GM19099 (cell line): Measurements from ENCODE around the gene ANKRD55.

Experiments
- POLR2A ChIP-seq: IDR thresholded peaks from 3 replicates; pipeline ENCODE4 v1.6.1; 2011; ENCODE audit warnings: low read depth; ENCODE audit not compliant: insufficient read length; ENCODE audit errors: extremely low read depth

The ANKRD55 gene

GRCh38 chr5:56233230-56233629 lies at the start of gene ANKRD55:
TSS of gene ANKRD55 (minus strand) at chr5:56233330. CDS start at chr5:56232913, 417 bp downstream.
- TF ChIP-seq POLR2A: no peak

- TF ChIP-seq POLR2A: no peak
Measured at GRCh38 chr5:56282216-56282615, 49.1 kb upstream of the ANKRD55 start.

- TF ChIP-seq POLR2A: no peak
Measured at GRCh38 chr5:56281489-56282165, 48.5 kb upstream of the ANKRD55 start.

- no peak for TF ChIP-seq POLR2A
Measured at GRCh38 chr5:56279979-56280378, 46.8 kb upstream of the ANKRD55 start.

GRCh38 chr5:56279291-56279690 lies 46.2 kb upstream of the ANKRD55 start:
- no peak for TF ChIP-seq POLR2A

- no peak for TF ChIP-seq POLR2A
Measured at GRCh38 chr5:56278335-56278753, 45.2 kb upstream of the ANKRD55 start.

GRCh38 chr5:56277573-56277972 lies 44.4 kb upstream of the ANKRD55 start:
- TF ChIP-seq POLR2A: no peak

GRCh38 chr5:56273376-56273955 lies 40.3 kb upstream of the ANKRD55 start:
- no peak for TF ChIP-seq POLR2A

GRCh38 chr5:56272765-56273164 lies 39.6 kb upstream of the ANKRD55 start:
- no peak for TF ChIP-seq POLR2A

- TF ChIP-seq POLR2A: no peak
Measured at GRCh38 chr5:56270568-56271392, 37.6 kb upstream of the ANKRD55 start.

- no peak for TF ChIP-seq POLR2A
Measured at GRCh38 chr5:56270058-56270457, 36.9 kb upstream of the ANKRD55 start.

- TF ChIP-seq POLR2A: no peak
Measured at GRCh38 chr5:56269216-56269927, 36.2 kb upstream of the ANKRD55 start.

GRCh38 chr5:56267856-56268255 lies 34.7 kb upstream of the ANKRD55 start:
- TF ChIP-seq POLR2A: no peak

- no peak for TF ChIP-seq POLR2A
Measured at GRCh38 chr5:56264417-56265025, 31.4 kb upstream of the ANKRD55 start.

GRCh38 chr5:56262279-56262678 lies 29.1 kb upstream of the ANKRD55 start:
- TF ChIP-seq POLR2A: no peak
